M059J (cell line): Measurements from ENCODE around the gene CALCA. TPM values are rescaled to one million over a fixed set of nuclear protein-coding genes. Genes with fewer than 3 reads are reported as not detected.
A peak's percentile ranks its signal among the peaks of the same experiment; 100 is the strongest.
"Not testable (repeated sequence)": the region's sequence is repeated elsewhere in the genome, so short reads cannot be mapped to it uniquely, and the experiment has no call there.

Experiments
- DNase-seq: peaks from one replicate; pipeline ENCODE4 v3.0.0-alpha.2; 2012; ENCODE audit warnings: low read depth
- total RNA-seq: library from RNA; depleted of rRNA; stranded (reverse); fragments of >200 nt; shearing (Covaris generic); gene quantifications from 2 replicates; pipeline ENCODE4 v1.2.3, GENCODE V29; 2014; rRNA removed

CALCA gene, protein sequence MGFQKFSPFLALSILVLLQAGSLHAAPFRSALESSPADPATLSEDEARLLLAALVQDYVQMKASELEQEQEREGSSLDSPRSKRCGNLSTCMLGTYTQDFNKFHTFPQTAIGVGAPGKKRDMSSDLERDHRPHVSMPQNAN
- not detected in 2 replicates for total RNA-seq

DNA sequence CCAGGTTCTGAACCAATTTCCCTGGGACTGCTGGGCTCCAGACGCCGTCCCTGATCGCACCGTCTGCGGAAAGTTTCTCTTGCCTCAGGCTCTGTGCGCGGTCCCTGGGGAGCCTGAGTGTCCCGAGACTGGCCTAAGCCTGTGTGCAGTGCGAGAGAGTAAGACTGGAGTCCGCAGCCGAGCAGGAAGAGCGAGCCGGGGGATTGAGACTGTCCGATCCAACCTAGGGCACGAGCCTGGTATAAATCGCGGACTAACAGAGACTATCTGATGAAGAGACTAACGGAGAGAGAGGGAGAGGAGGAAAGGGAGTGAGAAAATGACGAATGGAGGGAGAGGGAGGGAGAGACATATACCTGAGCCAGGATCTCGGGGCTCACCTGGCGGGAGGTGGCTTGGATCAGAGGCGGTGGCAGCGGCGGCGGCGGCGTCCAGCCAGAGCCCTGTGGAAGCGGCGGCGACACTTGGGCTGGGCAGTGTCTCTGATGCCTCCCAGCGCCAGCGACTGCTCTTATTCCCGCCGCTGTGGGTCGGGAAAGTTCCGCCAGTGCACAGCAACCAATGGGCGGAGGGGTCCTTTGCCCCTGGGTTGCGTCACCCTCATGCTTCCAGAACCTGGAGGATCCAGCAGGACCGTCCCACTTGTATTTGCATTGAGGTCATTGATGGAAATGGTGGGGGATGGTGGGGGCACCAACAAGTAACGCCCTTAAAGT is at the start of gene CALCA:
Gene CALCA (minus strand): TSS at position 487 of the 716 bp plus-strand sequence. CDS start 1,159 bp downstream, outside the sequence.
- no peak for DNase-seq

DNA sequence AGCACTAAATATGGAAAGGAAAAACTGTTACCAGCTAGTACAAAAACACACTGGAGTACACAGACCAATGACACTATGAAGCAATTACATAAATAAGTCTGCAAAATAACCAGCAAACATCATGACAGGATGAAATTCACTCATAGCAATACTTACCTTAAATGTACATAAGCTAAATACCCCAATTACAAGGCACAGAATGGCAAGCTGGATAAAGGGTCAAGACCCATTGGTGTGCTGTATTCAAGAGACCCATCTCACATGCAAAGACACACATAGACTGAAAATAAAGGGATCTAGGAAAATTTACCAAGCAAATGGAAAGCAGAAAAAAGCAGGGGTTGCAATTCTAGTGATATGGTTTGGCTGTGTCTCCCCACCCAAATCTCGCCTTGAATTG is 44.0 kb upstream of the CALCA start:
- DNase-seq, result no peak

DNA sequence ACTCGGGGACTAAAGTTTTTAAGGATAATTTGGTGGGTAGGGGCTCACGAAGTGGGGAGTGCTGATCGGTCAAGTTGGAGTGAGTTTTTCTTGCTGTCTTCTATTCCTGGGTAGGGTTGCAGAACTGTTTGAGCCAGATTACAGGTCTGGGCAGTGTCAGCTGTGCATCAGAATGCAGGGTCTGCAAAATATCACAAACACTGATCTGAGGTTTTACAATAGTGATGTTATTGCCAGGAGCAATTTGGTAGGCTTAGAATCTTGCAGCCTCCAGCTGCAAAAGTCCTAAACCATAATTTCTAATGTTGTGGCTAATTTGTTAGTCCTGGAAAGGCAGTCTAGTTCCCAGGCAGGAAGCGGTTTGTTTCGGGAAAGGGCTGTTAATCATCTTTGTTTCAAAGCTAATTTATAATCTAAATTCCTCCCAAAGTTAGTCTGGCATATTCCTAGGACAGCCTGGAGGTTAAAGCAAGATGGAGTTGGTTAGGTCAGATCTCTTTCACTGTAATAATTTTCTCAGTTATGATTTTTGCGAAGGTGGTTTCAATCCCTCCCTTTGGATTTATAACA is 39.7 kb upstream of the CALCA start:
- DNase-seq, result no peak

DNA sequence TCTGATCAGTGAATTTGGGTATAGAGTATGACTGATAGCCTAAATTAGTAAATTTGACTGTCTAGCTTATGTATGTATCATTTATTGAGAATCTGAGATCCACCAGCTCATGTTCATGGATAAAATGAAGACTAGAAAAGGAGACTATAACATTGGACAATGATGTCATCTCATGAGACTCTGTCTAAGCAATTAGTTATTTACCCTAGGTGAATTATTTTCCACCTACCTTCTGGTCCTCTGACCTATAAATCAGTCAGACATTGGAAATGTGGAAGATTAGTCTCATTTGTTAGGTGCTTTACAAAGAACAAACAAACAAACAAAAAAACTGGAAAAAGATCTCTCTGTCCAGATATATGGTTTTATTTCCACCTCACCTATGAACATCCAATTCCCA is 38.7 kb upstream of the CALCA start:
- no peak for DNase-seq

DNA sequence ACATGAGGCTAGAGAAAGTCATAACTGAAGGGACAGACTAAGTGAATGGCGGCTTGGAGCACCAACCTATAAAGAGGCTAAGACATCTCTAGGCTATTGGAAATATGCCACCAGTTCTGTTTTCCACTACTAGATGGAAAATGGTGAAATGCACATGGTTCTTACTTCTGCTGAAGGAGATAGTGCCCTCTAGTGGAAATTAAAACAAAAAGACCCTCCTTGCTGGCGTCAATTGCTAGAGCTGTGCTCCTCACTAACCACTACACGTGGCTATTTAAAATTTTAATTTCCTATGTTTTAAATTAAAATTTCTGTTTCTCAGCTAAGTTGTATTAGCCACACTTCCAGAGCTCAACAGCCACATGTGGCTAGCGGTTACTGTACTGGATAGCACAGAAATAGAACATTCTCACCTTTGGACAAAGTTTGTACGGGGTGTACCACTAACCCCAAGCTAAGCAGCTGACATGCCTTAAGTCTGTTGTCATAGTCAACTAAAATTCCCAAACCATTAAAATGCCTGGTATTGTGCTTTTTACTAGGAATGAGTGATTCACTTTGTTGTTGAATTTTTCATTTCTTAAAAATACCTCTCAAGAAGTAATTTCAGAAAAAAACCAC is 34.1 kb upstream of the CALCA start:
- DNase-seq, result peak; percentile 46

DNA sequence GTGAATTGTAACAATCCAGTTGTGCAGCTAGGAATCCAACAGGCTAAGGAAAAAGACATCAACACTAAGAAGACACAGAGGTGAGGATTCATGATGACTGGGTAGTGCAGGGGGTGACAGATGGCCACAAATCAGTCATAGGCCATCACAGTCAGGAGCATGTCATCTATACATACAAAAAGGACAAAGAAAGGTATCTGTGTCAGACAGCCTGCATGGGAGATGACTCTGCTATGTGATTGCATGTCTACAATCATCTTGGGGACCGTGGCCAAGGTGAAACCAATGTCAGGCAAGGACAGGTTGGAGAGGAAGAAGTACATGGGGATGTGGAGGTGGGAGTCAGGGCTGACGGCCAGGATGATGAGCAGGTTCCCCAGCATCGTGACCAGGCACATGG is 16.0 kb upstream of the CALCA start:
- DNase-seq, result not testable (repeated sequence)

DNA sequence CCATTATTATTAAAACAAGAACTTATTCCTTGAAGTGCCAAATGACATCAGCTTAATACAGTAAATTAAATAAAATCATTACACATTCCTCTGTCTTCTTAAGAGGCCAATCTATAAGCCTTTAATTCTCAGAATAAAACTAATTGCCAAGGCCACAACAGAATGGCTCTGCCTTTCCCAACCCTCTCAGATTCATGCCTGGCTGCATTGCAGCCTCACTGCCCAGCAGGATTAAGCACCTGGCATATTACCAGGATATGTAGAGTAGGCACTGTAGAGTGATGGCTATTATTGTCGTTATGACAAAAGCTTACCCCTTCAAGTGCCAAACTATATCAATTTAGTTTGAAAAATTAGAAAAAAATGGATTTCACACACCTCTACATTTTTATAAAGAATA is 9.4 kb upstream of the CALCA start:
- DNase-seq, result no peak

DNA sequence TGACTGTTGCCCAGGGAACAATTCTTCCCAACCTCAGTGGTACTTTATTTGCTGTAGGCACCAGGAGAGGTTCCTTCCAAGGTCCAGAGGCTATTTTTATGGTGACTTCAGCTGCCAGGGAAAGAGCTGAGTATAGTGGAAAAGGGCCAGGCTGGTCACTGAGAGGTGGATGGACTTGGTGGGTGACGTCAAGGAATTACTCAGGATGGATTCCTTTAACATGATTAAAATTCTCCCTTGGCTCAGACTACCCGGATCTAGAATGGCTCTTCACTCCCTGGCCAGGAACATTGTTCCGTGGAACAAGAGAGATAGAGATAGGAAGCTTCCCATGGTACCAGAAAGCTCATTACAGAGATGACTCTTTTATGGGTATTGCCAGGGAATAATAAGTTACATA is 8.7 kb upstream of the CALCA start:
- DNase-seq, result peak; percentile 62

DNA sequence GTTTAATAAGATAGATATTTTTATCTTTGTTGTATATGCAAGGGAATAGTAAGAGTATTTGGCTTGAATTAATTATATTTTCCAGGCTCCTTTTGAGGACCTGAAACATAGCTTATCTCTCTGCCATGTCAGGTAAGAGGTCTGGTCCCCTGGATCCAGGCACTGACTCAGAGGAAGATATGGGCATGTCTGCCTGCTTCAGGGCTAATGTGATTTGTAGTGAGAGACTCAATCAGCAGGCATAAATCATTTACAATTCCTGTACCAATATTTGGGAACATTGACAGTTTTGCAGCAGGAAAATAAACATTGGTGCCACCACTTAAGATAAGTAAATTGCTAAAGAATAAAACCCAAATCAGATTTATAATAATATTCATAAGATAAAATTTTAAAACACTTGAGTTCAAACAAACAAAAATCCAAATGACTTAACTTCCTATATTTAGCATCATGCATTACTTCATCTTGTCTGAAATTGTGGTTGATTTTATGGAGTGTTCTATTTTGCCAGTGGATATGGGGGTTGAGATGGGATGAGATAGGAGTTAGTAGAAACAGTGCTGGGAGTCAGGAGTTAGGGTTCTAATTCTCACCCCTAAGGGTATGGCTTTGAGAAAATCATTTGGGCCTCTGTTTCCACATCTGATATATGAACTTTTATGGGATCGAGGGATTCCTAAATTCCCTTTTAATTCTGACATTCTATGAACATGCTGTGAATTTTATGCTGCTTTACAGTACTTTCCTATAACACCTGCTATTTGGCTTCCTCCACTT is 5.1 kb upstream of the CALCA start:
- DNase-seq, result no peak

DNA sequence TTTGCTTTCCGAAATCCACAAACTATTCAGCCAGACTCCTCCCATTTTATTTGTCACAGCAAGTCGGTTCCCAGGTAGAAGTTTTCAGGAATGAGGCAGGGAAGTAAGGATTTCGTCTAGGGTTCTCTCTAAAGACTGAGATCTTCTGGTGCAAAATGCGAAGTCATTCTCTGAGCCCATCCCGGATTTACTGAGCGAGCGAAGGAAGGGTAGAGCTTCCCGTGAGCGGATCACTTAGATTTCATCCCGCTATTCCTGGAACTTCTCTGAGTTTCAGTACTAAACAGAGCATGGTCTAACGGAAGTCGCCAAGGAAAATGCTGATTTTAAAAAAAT is 3.1 kb upstream of the CALCA start:
- DNase-seq, result no peak

DNA sequence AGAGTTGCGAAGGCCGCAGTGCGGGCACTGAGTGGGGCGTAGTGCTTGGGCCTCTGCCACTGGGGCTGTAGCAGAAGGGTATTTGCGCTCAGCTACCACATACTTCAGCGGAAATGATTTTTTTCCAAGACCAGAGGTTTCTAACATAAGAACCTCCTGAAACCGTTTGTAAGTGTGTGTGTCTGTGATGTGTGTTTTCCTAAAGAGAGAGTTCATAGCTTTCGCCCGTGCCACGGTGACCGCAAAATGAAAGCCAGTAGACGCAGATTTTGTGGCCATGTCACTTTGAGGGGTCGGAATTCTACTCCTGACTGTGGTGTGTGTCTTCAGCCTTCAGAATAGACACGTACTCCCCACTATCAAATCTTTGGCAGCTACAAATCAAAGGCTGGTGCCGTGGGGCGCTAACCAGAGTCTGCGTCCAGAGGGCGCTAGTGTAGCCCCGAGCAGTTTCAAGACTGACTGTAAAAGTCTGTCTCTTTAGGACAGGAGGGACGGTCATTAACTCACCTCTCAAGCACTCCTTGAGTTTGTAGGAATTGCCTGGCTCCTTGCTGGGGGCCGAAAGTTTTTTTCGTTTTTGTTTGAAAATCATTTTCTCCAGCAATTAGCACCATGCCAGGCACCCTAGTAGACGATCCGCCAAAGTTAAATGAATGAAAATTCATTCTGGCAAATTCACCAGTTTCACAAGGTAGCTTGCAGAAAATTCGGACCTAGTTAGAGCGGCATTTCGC is 2.5 kb upstream of the CALCA start:
- peak; percentile 46 for DNase-seq

DNA sequence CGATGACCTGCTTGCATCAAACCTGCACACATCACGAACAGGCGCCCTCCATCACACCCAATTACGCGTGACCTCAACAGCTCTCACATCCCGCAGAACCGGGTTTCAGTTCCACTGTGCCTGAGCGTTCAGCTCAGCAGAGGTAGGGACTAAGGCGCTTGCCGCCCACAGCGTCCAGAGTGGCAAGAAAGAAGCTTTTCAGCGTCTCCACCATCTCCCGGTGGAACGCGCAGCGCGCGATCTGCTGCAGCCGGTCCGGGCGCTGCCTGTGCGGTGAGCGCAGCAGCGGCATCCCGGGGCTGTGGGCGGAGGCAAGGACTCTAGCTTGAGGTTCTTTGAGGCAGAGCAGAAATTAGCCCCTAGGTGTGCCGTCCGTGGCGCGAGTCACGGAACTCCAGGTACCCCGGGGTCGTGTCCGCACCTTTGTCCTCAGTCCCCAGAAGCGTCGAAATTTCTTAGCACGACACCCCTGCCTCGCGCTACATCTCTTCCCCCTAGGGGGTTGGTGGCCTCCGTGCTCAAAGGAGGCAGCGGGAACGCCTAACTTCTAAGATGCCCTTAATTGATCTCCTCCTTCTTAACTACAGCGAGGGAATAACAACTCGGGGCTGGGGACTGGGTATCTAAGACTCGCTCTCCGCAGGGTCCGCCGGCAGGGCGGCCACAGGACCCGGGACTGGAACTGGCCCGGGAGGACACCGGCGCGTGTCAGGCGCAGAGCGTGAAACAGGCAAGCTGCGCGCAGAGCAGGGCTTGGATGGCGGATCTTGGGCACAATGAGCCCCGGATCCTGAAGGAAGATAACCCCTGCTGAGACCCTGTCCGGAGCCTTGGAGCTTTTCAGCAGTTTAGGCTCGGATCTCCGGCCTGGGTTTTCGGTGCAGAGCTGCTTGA is 1.7 kb upstream of the CALCA start:
- DNase-seq, result no peak

DNA sequence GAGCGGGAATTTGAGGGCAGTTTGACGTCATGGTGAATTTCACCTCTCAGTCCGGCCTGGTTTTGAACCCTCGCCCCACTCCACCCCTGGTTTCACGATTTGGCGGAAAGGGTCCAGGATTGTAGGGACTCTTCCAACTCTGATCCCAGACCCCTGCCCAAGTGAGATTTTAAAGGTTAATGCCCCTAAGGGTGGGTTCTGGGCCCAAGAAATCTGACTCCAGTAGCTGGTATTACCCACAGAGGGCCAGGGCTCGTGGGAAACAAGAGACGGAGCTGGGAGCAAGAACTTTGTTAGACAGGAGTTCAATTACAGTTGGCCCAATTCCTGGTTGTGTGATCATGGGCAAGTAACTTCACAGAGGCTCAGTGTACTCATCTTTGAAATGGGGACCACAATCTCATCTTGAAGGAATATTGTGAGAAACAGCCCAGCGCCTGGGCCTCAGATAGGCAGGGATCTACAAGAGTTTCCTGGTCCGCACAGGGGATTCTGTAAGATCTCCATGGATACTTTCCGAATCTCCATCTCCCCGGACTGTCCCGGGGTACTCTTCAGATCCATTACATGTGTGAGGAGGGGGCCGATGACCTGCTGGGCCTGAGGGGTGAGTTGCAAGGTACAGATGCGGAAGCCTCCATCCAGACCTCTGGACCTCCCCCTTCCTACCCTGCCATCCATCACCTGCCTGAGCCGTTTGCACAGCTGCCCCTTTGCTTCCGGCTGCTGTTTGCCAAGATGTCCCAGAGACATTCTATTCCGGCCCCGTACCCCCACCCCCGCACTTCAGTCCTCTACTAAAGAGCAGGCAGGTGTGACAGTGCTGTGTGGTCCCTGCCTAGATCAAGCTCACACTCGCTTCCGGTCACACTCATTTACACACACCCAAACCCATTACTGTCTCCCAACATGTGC is 687 bp upstream of the CALCA start:
- no peak for DNase-seq

DNA sequence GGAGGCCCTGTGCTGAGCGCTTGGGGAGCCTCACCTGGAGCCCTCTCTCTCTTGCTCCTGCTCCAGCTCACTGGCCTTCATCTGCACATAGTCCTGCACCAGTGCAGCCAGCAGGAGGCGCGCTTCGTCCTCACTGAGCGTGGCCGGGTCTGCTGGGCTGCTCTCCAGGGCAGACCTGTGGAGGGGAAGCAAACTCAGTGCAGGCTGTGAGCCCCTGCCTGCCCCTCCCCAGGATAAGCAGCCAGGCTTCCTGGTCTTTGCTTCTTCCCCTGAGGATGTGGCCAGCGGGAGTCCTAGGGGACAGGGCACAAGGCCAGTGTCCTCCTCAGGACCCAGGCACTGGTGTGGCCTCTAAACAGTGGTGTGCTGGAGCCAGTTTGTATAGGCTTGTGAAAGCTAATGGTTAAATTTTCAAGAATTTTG is 2.2 kb downstream of the CALCA start:
- no peak for DNase-seq

DNA sequence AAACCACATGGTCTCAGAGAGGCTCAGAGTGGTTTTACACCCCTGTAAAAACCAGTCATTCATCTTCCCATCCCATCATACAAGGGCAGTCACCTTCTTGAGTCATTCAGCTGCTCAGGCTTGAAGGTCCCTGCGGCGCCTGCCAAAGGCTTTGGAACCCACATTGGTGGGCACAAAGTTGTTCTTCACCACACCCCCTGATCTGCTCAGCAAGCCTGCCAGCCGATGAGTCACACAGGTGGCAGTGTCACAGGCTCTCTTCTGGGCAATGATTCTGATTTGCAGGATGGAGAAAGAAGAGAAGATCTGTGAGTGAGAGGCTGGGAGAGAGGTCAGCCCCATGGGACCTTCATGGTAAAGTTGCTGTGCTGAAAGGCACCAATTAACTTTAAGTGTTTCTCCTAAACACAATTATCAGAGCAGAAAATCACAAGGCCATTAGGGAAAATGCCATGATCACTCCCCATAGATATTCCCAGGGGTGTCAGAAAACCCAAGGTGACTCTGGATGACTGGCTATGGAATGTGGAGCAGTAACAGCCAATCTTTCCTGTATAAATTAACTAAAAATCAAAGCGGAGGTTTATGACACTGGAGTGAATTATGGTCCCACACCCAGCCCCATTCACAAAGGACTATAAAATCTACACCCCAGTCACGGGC is 4.4 kb downstream of the CALCA start:
- DNase-seq, result no peak

DNA sequence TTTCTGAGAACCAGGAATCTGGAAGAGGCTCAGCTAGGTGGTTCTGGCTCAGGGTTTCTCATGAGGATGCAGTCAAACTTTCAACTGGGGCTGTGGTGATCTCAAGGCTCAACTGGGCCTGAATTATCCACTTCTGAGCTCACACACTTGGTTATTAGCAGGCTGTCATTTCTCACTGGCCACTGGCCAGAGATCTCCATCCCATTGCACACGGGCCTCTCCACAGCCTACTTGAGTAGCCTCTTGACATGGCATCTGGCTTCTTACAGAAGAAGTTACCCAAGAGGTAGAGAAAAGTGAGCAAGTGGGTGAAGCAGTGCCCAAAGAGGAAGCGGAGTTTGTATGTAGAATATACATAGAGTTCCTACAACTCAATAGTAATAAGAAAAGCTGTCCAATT is 16.0 kb downstream of the CALCA start:
- no peak for DNase-seq

DNA sequence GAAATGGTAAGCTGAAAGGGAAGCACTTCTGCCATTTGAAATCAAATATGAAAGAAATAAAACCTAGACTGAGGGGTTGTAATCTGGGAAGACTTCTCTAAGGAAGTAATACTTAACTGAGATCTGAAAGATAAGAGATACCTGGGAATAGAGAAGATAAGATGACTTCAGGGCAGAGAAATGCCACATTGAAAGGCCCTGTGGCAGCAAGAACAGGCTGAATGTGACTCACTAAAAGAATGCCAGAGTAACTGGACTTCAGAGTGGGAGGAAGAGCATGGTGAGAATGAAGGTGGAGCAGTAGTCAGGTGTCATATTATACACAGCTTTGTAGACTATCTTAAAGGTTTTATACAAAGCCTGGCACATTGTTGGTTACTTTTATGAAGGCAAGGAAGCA is 17.6 kb downstream of the CALCA start:
- DNase-seq, result no peak

DNA sequence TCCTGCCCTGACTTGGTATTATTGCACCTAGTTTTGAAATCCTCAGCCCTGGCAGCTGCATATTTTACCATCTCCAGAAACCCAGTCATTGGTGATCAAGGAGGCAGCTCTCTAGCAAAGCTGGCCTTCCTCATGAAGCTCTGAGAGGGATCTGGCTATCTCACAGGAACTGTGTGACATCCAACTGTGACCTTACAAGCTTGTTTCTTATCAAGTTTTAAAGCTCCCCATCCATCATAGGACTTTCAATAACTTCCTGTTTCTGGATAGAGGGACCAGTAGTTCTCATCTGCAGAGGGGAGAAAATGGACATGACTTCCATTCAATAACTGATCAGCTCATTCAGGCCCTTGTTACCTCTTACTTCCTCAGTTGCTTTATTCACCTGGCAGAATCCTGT is 18.2 kb downstream of the CALCA start:
- DNase-seq, result no peak
